Neutrophil (primary cell): Measurements from ENCODE around the gene LPP.

Experiments used
- H3K27ac ChIP-seq: fragments of 200-600 bp; sonication (generic); 2 replicates; pipeline ENCODE4 v1.5.1; 2016; ENCODE audit warnings: mild to moderate bottlenecking, moderate library complexity
- H3K27me3 ChIP-seq: fragments of 200-600 bp; sonication (generic); 2 replicates; pipeline ENCODE4 v1.6.0; 2016; ENCODE audit warnings: mild to moderate bottlenecking
- H3K36me3 ChIP-seq: fragments of 200-600 bp; sonication (generic); 2 replicates; pipeline ENCODE4 v1.5.1; 2017
- H3K4me1 ChIP-seq, 2 experiments: fragments of 200-600 bp in 1 of 2; sonication (generic) in 1 of 2; 1 replicate in 1 of 2; 2 replicates in 1 of 2; pipeline versions ENCODE4 v1.5.1 to v1.6.1; 2013 to 2016; ENCODE audit warnings: low read depth in 1 of 2, low read length in 1 of 2, mild to moderate bottlenecking in 1 of 2, moderate library complexity in 1 of 2; ENCODE audit not compliant: control insufficient read depth in 1 of 2, insufficient read depth in 1 of 2
- H3K4me3 ChIP-seq, 2 experiments: fragments of 200-600 bp in 1 of 2; sonication (generic) in 1 of 2; 1 replicate in 1 of 2; 2 replicates in 1 of 2; pipeline ENCODE4 v1.5.1; 2013 to 2016; ENCODE audit warnings: low read depth in 1 of 2, low read length in 1 of 2, mild to moderate bottlenecking in 1 of 2, moderate library complexity in 1 of 2
- H3K9me3 ChIP-seq: fragments of 200-600 bp; sonication (generic); 2 replicates; pipeline ENCODE4 v1.5.1; 2016
- TF ChIP-seq, protein P1 (sequence below): fragments of 200-600 bp; sonication (generic); IDR thresholded peaks from 2 replicates; pipeline ENCODE4 v1.5.1; 2016; ENCODE audit warnings: antibody characterized with exemption

The LPP gene

DNA sequence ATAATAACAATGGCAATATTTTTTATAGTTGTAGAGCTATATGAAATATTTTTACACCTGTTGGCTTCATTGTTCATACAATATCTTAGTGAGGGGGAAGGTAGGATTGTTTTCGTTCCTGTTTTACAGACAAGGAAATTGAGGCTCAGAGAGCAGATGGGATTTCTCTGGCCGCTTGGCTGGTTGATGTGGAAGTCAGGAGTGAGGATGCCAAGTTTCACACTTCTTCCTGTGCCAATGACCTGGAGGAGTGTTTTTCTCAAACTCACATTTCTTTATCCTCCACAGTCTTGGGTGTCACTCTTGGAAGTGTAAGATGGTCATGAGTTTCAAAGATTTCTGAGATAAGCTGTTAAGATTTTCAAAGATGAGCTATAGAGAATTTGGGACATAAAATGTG, 50.6 kb downstream of the LPP start:
- H3K4me1 ChIP-seq, result peaks cover 9% of the 10 kb centered on the region in 2 experiments
- no peaks in the 10 kb centered on the region for H3K27me3 ChIP-seq
- TF ChIP-seq, protein P1, sequence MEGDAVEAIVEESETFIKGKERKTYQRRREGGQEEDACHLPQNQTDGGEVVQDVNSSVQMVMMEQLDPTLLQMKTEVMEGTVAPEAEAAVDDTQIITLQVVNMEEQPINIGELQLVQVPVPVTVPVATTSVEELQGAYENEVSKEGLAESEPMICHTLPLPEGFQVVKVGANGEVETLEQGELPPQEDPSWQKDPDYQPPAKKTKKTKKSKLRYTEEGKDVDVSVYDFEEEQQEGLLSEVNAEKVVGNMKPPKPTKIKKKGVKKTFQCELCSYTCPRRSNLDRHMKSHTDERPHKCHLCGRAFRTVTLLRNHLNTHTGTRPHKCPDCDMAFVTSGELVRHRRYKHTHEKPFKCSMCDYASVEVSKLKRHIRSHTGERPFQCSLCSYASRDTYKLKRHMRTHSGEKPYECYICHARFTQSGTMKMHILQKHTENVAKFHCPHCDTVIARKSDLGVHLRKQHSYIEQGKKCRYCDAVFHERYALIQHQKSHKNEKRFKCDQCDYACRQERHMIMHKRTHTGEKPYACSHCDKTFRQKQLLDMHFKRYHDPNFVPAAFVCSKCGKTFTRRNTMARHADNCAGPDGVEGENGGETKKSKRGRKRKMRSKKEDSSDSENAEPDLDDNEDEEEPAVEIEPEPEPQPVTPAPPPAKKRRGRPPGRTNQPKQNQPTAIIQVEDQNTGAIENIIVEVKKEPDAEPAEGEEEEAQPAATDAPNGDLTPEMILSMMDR, result no peak
- no peaks in the 10 kb centered on the region for H3K36me3 ChIP-seq
- no peak overlapping the region for H3K4me3 ChIP-seq
- no peak overlapping the region for H3K27ac ChIP-seq
- H3K9me3 ChIP-seq, result no peaks in the 10 kb centered on the region

DNA sequence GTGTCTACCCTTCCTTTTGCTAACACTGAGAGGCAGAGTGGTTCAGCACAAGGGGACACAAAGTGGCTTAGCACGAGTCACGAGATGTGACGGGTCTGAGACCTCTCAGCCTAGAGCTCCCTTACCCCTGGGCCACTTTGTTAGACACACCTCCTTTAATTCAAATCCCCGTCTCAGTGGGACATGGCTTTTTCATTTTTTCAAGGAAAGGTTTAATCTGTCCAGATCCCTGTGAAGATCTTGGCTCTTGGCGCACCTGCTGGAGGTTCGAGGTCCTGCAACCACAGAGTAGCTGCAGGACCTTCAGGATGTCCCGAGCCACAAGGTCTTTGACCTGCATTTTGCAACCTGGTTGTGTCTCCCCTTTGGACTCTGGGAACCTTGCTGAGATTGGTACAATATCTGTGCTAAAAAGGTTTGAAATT, 52.0 kb downstream of the LPP start:
- Histone ChIP-seq H3K4me1 (peaks cover under 1 to 2% of the 10 kb centered on the region in 2 experiments), H3K36me3 (no peaks in the 10 kb centered on the region)
- TF ChIP-seq, protein P1, result no peak

DNA sequence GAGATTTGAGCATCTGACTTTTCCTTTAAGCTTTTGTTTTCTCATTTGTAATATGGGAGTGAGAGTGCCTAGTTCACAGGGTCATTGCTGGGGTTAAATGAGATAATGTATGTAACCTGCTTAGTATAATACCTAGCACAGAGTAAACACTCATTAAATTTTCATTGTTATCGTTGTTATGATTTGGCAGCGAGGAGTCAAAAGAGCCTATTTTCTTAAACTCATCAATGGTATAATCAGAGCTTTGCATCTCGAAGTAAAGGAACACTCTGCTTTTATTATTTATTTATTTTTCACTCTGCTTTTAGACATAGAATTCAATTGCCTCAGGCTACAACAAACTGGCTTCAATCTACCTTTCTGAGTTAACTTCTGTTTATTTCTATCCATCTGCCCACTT, 52.8 kb downstream of the LPP start:
- Histone ChIP-seq H3K36me3 (no peaks in the 10 kb centered on the region), H3K4me3 (no peak overlapping the region), H3K9me3 (no peaks in the 10 kb centered on the region), H3K27me3 (no peaks in the 10 kb centered on the region), H3K27ac (no peak overlapping the region), H3K4me1 (no peaks in the 10 kb centered on the region)
- TF ChIP-seq, protein P1, result no peak

More for the DNA sequence above, 52.0 kb downstream of the LPP start:
- Histone ChIP-seq H3K27ac (no peak overlapping the region), H3K9me3 (no peaks in the 10 kb centered on the region), H3K27me3 (no peaks in the 10 kb centered on the region), H3K4me3 (no peak overlapping the region)

DNA sequence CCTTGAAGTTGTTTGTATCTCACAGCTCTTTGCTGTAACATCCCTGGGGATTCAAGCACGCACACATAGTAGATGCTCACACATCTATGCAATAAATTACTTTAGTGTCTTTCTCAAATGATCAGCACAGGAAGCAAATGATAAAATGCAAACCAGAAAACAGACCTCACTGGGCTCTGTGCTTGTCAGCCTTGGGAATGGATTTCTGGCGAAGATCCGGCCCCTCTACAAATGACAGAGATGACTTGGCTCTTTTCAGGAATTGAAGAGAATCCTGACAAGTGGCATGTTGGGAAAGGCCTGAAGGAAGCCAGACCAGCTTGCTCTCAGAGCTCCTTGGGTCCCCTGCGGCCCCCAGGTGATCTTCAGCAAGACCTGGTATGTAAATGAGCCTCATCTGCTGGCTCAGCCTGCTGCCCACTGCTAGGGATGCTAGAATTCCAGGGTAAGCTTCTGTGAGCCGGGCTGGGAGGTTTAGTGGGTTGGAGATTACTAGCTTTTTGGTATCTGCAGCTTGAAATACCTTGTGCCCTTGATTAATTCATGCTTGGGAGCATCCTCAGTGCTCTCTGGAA, 54.1 kb downstream of the LPP start:
- no peaks in the 10 kb centered on the region for H3K4me1 ChIP-seq
- no peak overlapping the region for H3K27ac ChIP-seq
- TF ChIP-seq, protein P1, result no peak

DNA sequence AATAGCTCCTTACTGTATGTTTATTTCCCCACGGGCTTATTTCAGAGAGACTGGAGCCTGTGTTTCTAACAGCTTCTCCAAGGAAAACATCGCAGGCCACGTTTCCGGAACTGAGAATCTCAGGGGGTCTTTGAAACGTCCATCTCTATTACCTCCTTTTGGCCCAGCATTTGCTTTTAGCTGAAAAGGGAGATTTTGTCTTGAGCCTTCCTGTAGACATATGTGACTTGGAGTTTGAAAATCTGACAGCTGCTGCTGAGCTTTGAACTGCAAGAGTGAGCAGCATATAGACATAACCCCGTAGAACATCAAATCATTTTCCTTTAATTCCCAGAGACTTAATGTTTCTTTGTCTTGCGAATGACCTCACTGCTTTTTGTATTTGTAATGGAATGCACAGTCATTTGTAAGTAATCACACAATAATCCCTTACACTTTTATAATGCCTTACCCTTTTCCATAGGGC, 54.6 kb downstream of the LPP start:
- Histone ChIP-seq H3K27ac (no peak overlapping the region), H3K4me1 (peaks cover under 1 to 4% of the 10 kb centered on the region in 2 experiments), H3K27me3 (no peaks in the 10 kb centered on the region), H3K4me3 (no peak overlapping the region), H3K9me3 (no peaks in the 10 kb centered on the region), H3K36me3 (no peaks in the 10 kb centered on the region)
- TF ChIP-seq, protein P1, result no peak

More for the DNA sequence above, 54.1 kb downstream of the LPP start:
- Histone ChIP-seq H3K9me3 (no peaks in the 10 kb centered on the region), H3K36me3 (no peaks in the 10 kb centered on the region), H3K4me3 (no peak overlapping the region), H3K27me3 (no peaks in the 10 kb centered on the region)
